Epithelial cell of proximal tubule (primary cell): ENCODE results near the gene MLN. TPM values are rescaled to one million over a fixed set of nuclear protein-coding genes. Genes with fewer than 3 reads are reported as not detected.

Source experiments
- DNase-seq: peaks from one replicate; pipeline ENCODE4 v3.0.0-alpha.2; 2011; ENCODE audit warnings: low read depth
- H3K4me3 ChIP-seq: 2 replicates; pipeline ENCODE4 v1.5.1; 2011; ENCODE audit warnings: low read depth, mild to moderate bottlenecking, low read length
- total RNA-seq: library from RNA; depleted of rRNA; stranded (reverse); fragments of >200 nt; gene quantifications from 2 replicates; pipeline ENCODE4 v1.2.3, GENCODE V29; 2015
- TF ChIP-seq, protein P1 (sequence below): conservative IDR thresholded peaks from 2 replicates; pipeline ENCODE4 v1.5.1; 2012; ENCODE audit warnings: low read depth, mild to moderate bottlenecking, low read length

The MLN gene
- total RNA-seq, 1 donor from 2014 or later = not detected

GRCh38 chr6:33788694-33789549 lies 14.9 kb downstream of the MLN start, which contains the start of gene LEMD2:
LEMD2 (minus strand) TSS chr6:33789130; CDS start chr6:33789116, 14 bp downstream.
- DNase-seq = peak; percentile 30
- H3K4me3 ChIP-seq = peak within 1 kb of the TSS; percentile 67
- TF ChIP-seq, protein P1, sequence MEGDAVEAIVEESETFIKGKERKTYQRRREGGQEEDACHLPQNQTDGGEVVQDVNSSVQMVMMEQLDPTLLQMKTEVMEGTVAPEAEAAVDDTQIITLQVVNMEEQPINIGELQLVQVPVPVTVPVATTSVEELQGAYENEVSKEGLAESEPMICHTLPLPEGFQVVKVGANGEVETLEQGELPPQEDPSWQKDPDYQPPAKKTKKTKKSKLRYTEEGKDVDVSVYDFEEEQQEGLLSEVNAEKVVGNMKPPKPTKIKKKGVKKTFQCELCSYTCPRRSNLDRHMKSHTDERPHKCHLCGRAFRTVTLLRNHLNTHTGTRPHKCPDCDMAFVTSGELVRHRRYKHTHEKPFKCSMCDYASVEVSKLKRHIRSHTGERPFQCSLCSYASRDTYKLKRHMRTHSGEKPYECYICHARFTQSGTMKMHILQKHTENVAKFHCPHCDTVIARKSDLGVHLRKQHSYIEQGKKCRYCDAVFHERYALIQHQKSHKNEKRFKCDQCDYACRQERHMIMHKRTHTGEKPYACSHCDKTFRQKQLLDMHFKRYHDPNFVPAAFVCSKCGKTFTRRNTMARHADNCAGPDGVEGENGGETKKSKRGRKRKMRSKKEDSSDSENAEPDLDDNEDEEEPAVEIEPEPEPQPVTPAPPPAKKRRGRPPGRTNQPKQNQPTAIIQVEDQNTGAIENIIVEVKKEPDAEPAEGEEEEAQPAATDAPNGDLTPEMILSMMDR = no peak

DNA sequence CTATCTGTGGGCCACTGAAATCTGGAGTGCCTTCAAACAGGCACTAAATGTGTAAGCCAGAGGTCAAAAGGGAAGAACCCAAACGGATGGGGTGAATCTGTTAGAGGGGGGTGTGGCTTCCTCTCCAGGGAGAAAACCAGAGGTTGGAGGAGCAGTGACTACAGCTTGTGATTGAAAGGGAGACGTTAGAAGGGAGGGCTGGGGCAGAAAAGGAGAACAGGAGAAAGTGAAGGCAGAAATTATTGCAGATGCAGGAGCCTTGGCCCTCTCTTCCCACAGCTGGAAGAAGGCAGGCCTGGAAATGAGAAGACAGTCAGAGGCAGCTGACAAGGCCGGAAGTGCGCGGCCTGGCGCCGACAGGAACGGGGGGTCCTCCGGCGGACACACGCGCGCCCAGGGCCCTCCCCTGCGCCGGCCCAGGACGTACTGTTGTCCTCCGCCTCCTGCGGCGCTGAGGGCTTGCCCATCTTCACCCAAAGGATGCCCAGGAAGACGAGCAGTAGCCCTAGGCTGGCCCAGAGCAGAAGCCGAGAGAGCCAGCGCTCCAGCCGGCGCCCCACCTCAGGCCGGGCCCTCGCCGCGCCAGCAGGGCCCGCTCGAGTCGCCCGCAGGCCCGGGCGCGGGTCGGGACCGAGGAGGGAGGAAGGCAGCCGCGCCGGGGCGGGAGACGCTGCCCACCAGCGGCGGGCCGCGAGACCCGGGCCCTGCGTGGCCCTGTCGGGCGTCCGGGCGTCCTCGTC lies 15.7 kb downstream of the MLN start:
- TF ChIP-seq, protein P1 = no peak
- peak overlapping the region; percentile 67 for H3K4me3 ChIP-seq
- DNase-seq = no peak

DNA sequence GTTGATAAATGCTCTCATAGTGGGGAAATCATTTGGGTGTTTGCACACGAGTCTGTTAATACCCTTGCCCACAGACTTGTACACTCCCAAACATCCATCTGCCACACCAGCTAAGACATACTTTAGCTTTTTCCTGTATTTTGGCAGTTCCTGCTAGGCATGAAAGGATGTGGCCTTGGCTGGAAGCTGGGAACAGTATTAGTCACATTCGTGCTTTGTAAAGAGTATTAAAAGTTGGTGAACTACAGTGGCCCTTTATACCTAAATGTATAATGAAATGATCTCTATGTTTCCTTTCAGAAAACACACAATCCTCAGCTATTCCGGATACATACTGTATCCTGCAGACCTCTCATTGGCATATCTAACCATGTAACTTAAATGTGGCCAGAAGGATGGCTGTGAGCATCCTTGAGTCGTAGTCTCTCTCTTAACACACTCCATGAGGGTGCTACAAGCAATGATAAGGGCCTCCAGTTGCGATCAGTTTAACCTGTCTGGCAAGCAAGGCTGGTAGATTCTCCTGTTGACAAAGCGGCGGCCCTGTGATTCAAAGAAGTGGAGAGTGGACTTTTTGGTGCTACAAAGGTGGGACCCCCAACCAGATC lies 16.4 kb downstream of the MLN start:
- no peak for DNase-seq
- TF ChIP-seq, protein P1 = no peak
- H3K4me3 ChIP-seq = peak overlapping the region; percentile 67

- no peak for DNase-seq
- TF ChIP-seq, protein P1 = no peak
- no peak overlapping the region for H3K4me3 ChIP-seq
These were observed 17.1 kb downstream of the MLN start for GRCh38 chr6:33786736-33787135.

DNA sequence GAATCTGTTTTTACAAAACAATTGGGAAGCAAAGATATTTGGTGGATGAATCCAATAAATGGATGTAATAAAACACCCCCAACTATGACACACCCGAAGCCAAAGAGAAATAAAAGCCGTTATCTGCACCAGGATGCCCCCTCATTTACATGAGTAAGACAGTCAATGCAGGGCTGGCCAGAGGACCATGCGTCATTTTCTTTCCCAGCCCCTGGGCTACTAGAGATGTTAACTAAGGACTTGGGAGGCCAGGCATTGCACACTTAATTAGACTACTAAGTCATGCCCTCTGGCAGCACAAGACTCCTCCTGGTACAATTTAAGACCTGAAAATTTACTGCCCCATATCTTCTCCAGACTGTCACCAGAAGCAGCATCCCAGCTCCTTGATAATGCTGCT lies 18.0 kb downstream of the MLN start:
- DNase-seq = no peak
- TF ChIP-seq, protein P1 = no peak
- no peak overlapping the region for H3K4me3 ChIP-seq

GRCh38 chr6:33784787-33785186 lies 19.0 kb downstream of the MLN start:
- H3K4me3 ChIP-seq = no peak overlapping the region
- TF ChIP-seq, protein P1 = no peak
- DNase-seq = no peak
